ENCODE measurements around the gene GAS2L3. TPM values are rescaled to one million over a fixed set of nuclear protein-coding genes. Genes with fewer than 3 reads are reported as not detected.

Gene GAS2L3
- total and polyA plus RNA-seq, 2 donors (not counting 1 experiment from before 2014, with no cell fraction given) = 0.10 TPM; not detected in 1

Small RNAs within 50 kb of the gene (small RNA-seq; reads per million reads assigned to genes)
- not detected for gene AC010200.2 (ENCODE audit: insufficient read length, low read depth, low replicate concordance)

Other genes with a start within 250 kb of the GAS2L3 start
- not detected in 2 replicates for gene SLC17A8, start 216.6 kb upstream of the GAS2L3 start, total RNA-seq
- not detected in 2 replicates for gene SLC17A8, start 216.6 kb upstream of the GAS2L3 start, polyA plus RNA-seq
- not detected in 2 replicates for gene NR1H4, start 99.8 kb upstream of the GAS2L3 start, total RNA-seq
- not detected in 2 replicates for gene NR1H4, start 99.8 kb upstream of the GAS2L3 start, polyA plus RNA-seq
- gene ANO4, start 221.1 kb downstream of the GAS2L3 start, total RNA-seq = not detected in 2 replicates
- not detected in 2 replicates for gene ANO4, start 221.1 kb downstream of the GAS2L3 start, polyA plus RNA-seq